ENCODE data around the gene KCTD11.
A peak's percentile ranks its signal among the peaks of the same experiment; 100 is the strongest.

Gene KCTD11

GRCh38 chr17:7351665-7352502 lies at the start of gene KCTD11:
KCTD11 (plus strand) TSS chr17:7352162.
- DNase-seq, result peak; percentile 97

DNA sequence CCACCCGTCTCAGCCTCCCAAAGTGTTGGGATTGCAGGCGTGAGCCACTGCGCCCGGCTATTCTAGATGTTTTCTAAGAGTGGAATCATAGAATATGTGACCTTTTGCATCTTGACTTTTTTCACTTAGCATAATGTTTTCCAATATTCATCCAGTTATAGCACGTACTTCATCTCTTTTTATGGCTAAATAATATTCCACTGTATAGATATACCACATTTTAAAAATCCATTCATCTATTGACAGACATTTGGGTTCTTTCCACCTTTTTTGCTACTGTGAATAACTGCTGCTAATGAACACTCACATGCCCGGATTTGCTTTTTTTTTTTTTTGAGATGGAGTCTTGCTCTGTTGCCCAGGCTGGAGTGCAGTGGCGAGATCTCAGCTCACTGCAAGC lies 47.8 kb upstream of the KCTD11 start:
- no peak for DNase-seq

DNA sequence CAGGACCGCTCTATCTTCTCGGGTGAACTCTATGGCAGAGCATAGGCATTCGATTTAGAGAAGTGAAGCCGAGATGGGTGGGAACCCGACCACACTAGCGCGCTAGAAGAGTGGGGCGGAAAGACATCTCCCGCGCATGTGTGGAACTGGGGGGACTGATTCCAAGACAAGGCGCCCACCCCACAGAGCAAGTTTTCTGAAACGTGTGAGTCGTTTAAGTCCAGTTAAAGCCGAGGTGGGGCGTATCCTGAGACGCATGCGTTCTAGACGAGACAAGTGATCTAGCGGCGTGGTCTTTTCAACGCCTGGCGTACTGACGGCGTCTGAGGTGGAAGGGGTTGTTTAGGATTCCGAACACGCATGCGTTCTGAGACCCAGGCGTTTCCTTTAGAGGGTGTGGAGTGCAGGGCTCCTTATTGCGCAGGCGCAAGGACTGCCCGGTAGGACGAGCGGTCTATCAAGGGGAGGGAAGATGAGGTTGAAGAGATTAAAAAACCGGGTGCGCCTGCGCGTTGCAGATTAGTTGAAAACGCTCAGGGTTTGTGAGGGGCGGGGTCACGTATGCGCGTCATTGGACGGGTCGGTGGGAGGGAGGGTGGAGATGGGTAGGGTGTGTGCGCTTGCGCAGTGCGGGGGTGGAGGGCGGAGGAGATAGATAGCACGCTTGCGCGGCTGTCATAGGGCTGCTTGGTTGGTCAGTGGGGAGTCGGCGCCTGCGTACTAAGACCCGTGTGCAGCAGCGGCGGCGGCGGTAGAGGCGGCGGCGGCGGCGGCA lies 44.9 kb upstream of the KCTD11 start, which contains the start of gene EIF5A:
EIF5A (plus strand) TSS at position 718 of the 775 bp plus-strand sequence. CDS start 2,008 bp downstream, outside the sequence.
- DNase-seq, result peak; percentile 100

DNA sequence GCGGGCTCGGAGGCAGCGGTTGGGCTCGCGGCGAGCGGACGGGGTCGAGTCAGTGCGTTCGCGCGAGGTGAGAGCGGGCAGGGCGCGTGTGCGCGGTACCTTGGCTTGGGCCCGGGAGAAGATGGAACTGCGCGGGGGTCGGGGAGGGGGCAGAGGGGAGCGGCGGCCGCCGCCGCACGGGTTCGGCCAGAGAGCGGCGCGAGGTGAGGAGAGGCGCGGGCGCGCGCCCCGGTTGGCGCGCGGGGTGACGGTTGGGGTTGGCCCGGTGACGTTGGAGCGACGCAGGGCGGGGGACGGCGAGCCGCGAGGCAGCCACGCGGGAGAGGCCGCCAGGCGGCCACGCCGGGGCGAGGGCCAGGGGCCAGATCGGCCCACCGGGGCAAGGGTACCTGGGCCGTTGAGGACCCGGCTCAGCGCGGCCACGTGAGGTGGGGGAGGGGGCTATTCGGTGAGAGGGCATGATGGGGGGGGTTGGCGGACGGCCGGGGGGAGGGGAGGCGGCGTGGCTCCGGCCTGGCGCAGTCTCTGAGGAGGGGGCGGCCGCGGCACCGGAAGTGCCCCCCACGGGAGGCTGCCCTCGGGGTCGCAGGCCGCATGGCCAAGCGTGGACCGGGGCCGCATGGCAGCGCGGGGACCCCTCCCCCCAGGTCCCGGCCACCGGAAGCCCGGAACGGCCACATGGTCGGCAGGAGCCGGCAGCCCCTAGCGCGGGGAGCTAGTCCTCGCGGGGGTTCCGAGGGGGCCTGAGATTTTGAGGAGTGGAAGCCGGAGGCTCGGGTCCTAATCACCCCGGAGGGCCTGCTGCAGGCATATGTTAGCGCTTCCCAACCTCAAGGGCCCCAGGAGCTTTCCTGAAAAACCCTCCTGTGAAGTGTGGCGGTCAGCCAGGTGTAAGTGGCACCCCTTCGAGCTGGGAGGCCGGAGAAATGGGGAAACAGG lies 44.0 kb upstream of the KCTD11 start:
- DNase-seq, result peak; percentile 38

DNA sequence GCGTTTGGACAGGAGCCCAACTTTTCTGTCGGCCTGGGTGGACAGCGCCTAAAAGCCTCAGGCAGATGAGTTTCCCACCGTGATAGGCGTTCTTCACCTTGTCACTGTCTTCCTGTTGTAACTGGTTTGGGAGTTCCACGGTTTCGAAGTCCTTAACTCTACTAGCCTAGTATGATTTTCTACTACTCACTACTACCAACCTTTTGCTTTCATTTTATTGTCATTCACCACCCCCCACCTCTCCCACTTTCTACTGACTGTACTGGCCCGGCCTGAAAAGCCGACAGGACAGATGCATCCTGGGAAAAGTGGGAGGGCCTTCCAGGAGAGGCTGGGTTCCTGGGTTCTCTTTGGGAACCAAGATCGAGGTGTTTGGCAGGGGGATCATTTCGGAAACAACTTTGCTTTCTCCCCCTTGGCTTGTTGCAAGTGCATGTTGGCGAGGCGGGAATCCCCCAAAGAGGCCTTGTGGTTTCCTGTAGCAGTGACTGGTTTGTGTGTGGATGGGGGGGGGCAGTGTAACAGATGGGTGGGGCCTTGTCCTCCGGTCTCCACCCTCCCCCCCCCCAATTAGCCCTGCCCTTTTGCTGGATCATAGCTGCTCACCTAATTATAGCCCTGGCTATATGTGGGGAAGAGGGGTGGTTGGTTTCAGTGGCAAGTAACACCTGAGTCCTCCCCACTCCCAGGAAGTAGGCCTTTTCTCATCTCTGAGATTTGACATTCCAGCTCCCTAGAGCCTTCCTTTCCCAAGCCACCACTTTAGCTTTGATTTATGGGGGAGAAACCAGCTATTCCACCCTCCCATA lies 43.1 kb upstream of the KCTD11 start:
- DNase-seq, result peak; percentile 90

DNA sequence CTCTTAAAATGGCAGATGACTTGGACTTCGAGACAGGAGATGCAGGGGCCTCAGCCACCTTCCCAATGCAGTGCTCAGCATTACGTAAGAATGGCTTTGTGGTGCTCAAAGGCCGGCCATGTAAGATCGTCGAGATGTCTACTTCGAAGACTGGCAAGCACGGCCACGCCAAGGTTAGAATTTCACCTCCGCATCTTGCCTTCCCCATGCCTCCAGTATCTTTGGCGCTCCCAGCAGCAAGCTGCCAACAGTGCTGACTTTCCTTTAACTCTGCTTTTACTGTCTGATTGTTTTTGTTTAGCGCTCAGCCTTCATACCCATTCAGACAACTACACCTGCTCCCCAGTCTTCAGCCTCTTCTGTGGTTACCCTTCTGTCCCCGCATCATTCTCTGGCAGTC lies 42.3 kb upstream of the KCTD11 start:
- DNase-seq, result no peak

- DNase-seq, result no peak
Observed at GRCh38 chr17:7311110-7311705, 40.8 kb upstream of the KCTD11 start.

- DNase-seq, result no peak
Observed at GRCh38 chr17:7312432-7313087, 39.4 kb upstream of the KCTD11 start.

GRCh38 chr17:7313088-7313889 lies 38.7 kb upstream of the KCTD11 start:
- DNase-seq, result peak; percentile 31

DNA sequence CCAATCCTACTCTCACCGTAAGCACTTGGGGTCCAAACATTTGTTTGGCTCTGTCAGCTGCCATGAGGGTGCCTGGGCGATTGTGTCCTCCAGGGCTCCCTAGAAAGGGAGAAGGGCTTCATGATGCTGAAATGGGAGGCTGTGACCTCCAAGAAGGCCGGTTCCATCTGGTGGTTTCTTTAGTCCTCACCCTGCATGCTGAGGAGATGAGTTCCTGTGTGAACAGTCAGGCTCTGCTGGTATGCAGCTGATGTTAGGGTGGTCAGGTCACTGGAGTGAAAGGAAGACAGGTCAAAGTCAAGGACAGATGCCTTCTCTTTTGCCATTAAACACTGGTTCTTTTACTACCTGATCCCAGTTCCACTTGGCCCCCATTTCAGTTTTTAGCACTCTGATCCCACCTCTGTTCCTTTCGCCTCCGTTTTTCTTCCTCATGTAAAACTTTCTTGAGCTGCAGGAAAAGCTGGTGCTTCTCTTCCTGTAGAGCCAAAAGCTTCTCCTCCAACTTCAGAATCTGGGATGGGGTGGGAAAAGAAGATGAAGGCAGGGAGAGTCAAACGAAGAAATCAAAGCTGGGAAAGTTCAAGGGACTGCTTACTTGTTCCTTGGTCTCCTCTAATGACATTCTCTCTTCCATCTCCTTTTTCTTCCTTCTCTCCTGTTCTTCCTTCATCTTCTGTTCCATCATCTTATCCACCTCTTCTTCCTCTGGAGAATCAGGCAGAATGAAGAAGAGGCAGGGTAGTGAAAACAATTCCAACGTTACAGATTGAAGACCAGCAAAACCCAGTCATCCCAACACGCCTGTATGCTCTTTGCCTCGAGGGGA lies 37.9 kb upstream of the KCTD11 start:
- DNase-seq, result peak; percentile 62

- DNase-seq, result peak; percentile 86
Observed at GRCh38 chr17:7314719-7315569, 37.0 kb upstream of the KCTD11 start, which contains the start of gene GPS2. GPS2 (minus strand) TSS chr17:7315360; CDS start chr17:7315052, 308 bp downstream.

DNA sequence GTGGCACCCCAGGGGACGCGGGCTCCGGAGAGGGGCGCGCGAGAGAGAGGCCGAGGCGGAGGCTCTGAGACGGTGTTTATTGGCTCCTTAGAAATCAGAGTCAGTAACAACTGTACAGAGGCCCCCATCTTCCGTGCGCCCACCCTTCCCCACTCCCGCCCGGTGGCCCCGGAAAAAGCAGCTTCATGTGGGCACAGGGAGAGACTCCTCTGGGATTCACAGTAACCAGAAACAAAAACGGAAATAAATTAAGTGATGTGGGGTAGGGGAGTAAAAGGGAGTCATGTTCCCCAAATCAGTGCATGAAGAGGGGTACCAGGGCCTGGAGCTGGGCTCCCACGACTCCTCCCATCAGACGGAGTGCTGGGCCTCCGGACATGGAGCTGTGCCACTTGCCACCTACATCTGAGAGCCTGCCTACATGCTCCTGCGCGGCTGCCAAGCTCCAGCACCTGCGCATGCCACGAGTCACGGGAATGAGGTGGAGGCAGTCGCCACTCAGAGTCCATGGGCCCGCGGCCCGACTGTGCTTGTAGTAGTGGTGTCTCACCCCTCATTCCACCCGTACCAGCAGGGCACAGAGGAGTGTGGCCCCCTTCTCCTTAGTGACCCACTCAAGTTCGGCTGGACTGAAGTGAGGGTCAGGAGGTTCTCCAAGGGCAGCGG lies 36.3 kb upstream of the KCTD11 start:
- DNase-seq, result no peak

DNA sequence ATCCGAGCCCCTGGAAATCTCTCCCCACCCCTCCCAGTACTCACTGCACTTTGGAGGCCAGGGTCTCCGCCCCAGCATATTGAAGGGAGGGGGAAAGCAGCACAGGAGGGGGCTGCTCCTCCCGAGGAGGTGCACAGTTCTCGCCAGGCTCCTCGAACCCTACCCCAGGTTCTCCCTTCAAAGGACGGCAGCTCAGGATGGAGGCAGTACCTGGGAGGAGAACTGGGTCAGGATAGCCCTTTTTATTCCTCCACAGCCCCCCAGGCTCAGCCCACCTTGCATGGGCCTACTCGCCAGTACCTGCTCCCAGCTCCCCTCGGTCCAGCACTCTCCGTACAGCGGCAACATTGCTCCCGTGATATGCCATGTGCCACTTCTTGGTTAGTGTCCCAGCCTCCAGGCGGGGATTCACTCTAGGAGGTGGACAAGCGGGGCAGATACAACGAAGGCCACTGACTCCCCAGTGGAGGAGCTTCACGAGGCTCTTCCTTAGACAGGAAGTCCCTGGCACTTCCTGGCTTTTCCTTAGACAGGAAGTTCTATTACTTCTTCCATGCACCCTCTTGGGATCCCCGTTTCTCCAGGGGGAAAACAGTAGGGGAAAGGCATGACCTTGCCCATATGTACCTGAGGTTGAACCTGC lies 34.7 kb upstream of the KCTD11 start:
- DNase-seq, result no peak

DNA sequence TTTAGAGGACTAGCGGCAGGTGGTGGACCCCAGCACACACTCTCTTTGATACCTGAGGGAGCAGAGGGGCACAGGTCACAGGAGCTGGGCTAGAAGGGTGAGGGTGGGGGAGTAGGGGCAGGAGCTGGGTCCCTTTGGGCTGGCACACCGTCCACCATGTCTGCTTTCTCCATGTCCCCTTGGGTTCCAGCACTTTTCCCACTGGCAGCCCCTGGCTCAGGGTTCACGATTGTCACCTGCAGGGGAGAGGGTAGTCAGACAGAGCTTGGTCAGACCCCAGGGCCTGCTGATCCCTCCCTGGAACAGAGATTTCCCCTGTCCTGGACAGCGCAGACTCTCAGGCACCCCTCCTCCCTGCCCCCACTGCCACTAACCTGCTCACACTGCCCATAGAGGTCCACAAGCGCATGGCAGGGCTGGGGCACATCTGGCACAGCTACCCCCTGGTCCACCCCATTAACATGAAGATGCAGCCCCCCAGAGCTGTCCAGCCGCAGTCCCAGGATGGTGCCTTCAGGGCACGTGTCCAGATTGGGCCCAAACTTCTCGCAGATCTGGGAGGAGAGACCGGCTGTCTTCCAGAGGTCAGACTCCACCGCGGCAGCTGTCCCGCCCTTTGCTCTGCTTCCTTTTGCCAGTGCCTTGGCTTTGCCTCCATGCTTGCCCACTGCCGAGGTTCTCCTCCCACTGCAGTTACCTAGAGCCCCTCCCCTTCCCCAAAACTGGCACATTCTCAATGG lies 33.7 kb upstream of the KCTD11 start:
- DNase-seq, result no peak

- no peak for DNase-seq
Observed at GRCh38 chr17:7321466-7321865, 30.5 kb upstream of the KCTD11 start.

- DNase-seq, result no peak
Observed at GRCh38 chr17:7322520-7323194, 29.3 kb upstream of the KCTD11 start.
